ENCODE measurements around the gene TSPAN5. TPM values are rescaled to one million over a fixed set of nuclear protein-coding genes. Genes with fewer than 3 reads are reported as not detected.

TSPAN5 gene
- total RNA-seq, 4 donors from 2014 or later, result 14.5 to 33.4 (median 17.0) TPM

DNA sequence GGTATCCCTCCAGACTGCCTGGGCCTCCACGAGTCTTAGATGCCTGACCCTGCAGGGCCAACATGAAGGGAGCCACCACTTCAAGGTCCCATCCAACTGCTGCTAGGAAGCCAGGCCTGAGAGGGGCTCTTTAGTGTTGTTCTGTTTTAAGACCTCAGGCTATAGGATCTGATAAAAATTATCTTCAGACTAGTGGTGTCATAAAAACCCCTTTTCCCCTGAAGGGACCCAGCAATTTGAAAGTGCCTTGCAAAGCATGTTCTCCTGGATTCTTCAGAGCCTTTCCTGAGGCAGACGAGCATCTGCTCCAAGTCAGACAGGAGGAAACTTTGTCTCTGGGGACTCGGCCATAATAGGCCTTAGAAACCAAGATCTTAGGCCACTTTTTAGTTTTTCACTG, 26.9 kb downstream of the TSPAN5 start:
- H3K9me3 ChIP-seq, result no peaks in the 10 kb centered on the region
- no peaks in the 10 kb centered on the region for H3K27me3 ChIP-seq
- H3K36me3 ChIP-seq, result no peaks in the 10 kb centered on the region
- no peaks in the 10 kb centered on the region for H3K4me1 ChIP-seq
- DNase-seq (ENCODE audit: low spot score in 2 of 2), result no peak
- 57% methylated on average over 3 of the region's 3 CpGs for WGBS
- no peak for TF ChIP-seq POLR2AphosphoS5 (IDR thresholded peaks at IDR 0.05)
- no peak for TF ChIP-seq EP300 (IDR thresholded peaks at IDR 0.05)
- TF ChIP-seq CTCF (IDR thresholded peaks at IDR 0.05), result no peak
- TF ChIP-seq POLR2A (IDR thresholded peaks at IDR 0.05), result no peak
- H3K4me3 ChIP-seq, result no peak overlapping the region
- no peak overlapping the region for H3K27ac ChIP-seq

DNA sequence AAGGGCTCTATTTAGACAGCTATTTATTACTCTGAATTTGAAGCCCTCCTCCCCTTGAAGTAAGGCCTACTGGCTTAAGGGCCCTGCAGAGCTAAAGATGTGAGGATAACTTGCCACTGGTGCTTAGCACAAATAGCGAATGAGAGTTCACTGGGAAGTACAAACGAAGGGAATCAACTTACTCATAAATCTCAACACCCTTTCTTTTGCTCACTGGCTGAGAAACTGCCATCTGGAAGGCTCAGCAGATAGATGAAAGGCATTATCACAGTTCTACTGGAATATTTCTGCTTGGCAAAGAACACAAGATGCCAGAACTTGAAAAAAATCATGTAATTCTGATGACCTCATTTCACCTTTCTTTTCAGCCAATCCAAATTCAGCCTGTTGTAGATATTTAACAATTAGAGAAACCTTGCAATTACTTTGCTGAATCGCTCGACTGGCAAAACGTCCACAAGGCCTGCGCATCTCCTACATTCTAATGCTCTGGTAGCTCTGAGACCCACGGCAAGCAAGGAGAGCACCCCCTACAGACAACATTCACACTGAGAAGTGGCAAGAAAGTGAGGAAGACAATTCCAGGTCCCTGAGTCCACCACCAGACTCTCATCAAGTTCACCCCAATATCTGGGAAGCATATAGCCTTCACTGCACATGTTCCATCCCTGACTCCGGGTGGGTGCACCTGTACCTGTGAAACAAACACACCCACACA, 27.5 kb downstream of the TSPAN5 start:
- 69% methylated on average over 8 of the region's 8 CpGs for WGBS
- TF ChIP-seq POLR2A (IDR thresholded peaks at IDR 0.05) (no peak), EP300 (IDR thresholded peaks at IDR 0.05) (no peak), POLR2AphosphoS5 (IDR thresholded peaks at IDR 0.05) (no peak), CTCF (IDR thresholded peaks at IDR 0.05) (no peak)
- Histone ChIP-seq H3K4me1 (peaks cover 5% of the 10 kb centered on the region), H3K27me3 (no peaks in the 10 kb centered on the region), H3K4me3 (no peak overlapping the region), H3K27ac (no peak overlapping the region), H3K36me3 (no peaks in the 10 kb centered on the region), H3K9me3 (no peaks in the 10 kb centered on the region)
- no peak for DNase-seq (ENCODE audit: low spot score in 2 of 2)

- no peak overlapping the region for H3K4me3 ChIP-seq
- TF ChIP-seq EP300 (IDR thresholded peaks at IDR 0.05) (no peak), CTCF (IDR thresholded peaks at IDR 0.05) (no peak), POLR2AphosphoS5 (IDR thresholded peaks at IDR 0.05) (no peak), POLR2A (IDR thresholded peaks at IDR 0.05) (no peak)
- H3K4me1 ChIP-seq, result peaks cover 6% of the 10 kb centered on the region
- no peak for DNase-seq (ENCODE audit: low spot score in 2 of 2)
- H3K9me3 ChIP-seq, result no peaks in the 10 kb centered on the region
- H3K36me3 ChIP-seq, result no peaks in the 10 kb centered on the region
- H3K27me3 ChIP-seq, result no peaks in the 10 kb centered on the region
- no peak overlapping the region for H3K27ac ChIP-seq
- 69% methylated on average over 3 of the region's 3 CpGs for WGBS
These were observed 30.7 kb downstream of the TSPAN5 start for GRCh38 chr4:98627531-98628257.

- Histone ChIP-seq H3K9me3 (no peaks in the 10 kb centered on the region), H3K27ac (no peak overlapping the region), H3K36me3 (no peaks in the 10 kb centered on the region), H3K27me3 (no peaks in the 10 kb centered on the region), H3K4me3 (no peak overlapping the region), H3K4me1 (peaks cover 6% of the 10 kb centered on the region)
- WGBS, result 45% methylated on average over 4 of the region's 4 CpGs
- TF ChIP-seq EP300 (IDR thresholded peaks at IDR 0.05) (no peak), POLR2A (IDR thresholded peaks at IDR 0.05) (no peak), CTCF (IDR thresholded peaks at IDR 0.05) (no peak), POLR2AphosphoS5 (IDR thresholded peaks at IDR 0.05) (no peak)
- DNase-seq (ENCODE audit: low spot score in 2 of 2), result no peak
These were observed 32.1 kb downstream of the TSPAN5 start for GRCh38 chr4:98626350-98626749.

- no peaks in the 10 kb centered on the region for H3K27me3 ChIP-seq
- H3K27ac ChIP-seq, result no peak overlapping the region
- H3K4me1 ChIP-seq, result peaks cover 6% of the 10 kb centered on the region
- no peaks in the 10 kb centered on the region for H3K9me3 ChIP-seq
- no peak for DNase-seq (ENCODE audit: low spot score in 2 of 2)
- WGBS, result 69% methylated on average over 2 of the region's 2 CpGs
- no peak overlapping the region for H3K4me3 ChIP-seq
- H3K36me3 ChIP-seq, result no peaks in the 10 kb centered on the region
- TF ChIP-seq EP300 (IDR thresholded peaks at IDR 0.05), result no peak
- TF ChIP-seq POLR2A (IDR thresholded peaks at IDR 0.05), result no peak
- TF ChIP-seq POLR2AphosphoS5 (IDR thresholded peaks at IDR 0.05), result no peak
- no peak for TF ChIP-seq CTCF (IDR thresholded peaks at IDR 0.05)
These were observed 32.5 kb downstream of the TSPAN5 start for GRCh38 chr4:98625920-98626319.

Measured in suprapubic skin (tissue), 4 donors.